ENCODE data around the gene AADACL2. TPM values are rescaled to one million over a fixed set of nuclear protein-coding genes. Genes with fewer than 3 reads are reported as not detected.

The AADACL2 gene, protein sequence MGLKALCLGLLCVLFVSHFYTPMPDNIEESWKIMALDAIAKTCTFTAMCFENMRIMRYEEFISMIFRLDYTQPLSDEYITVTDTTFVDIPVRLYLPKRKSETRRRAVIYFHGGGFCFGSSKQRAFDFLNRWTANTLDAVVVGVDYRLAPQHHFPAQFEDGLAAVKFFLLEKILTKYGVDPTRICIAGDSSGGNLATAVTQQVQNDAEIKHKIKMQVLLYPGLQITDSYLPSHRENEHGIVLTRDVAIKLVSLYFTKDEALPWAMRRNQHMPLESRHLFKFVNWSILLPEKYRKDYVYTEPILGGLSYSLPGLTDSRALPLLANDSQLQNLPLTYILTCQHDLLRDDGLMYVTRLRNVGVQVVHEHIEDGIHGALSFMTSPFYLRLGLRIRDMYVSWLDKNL
- total RNA-seq, result not detected in 2 replicates

DNA sequence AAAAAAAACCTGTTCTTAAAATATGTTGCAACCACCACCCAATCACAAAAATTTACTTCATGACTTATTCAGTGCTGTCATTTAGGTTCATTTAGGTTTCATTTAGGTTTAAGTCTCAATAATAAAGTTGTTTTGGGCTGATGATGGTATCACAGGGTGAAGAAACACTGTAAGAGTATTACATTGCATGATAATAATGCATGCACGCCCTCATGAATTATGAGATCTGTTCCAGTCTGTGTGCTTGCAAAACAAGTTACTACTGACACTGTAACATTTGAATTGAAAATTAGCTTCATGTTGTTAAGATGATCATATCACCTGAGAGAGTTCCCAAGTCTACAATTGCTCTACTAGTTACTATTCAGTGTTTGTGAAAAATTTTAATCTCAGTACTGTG lies at the start of gene AADACL2:
AADACL2 (plus strand) TSS at position 315 of the 400 bp plus-strand sequence. CDS start 109 bp downstream, outside the sequence.

Other genes starting within 250 kb of the AADACL2 start
- 11.3 and 16.1 TPM in 2 replicates for gene AADAC, start 80.2 kb downstream of the AADACL2 start, total RNA-seq
- gene SUCNR1, start 139.7 kb downstream of the AADACL2 start, total RNA-seq, result 0.14 and 0.37 TPM in 2 replicates

All from smooth muscle cell of bladder (primary cell).